SIG-M5 (cell line): Measurements from ENCODE around the gene OR5A1.

Experiments
- DNase-seq: peaks from one replicate; lab custom pipeline; 2025; lab: John Stamatoyannopoulos, UW

OR5A1 gene

GRCh38 chr11:59479906-59480305 lies 43.6 kb downstream of the OR5A1 start:
- no peak for DNase-seq

GRCh38 chr11:59480359-59480758 lies 44.1 kb downstream of the OR5A1 start:
- no peak for DNase-seq
